DOHH2 (cell line): ENCODE results near the gene FGD6.

Source experiments
- CTCF ChIP-seq: fragments of 200-600 bp; sonication (generic); IDR thresholded peaks from one replicate; pipeline ENCODE4 v1.5.1; 2014; ENCODE audit warnings: antibody characterized with exemption, mild to moderate bottlenecking, low read depth, low read length; ENCODE audit not compliant: poor library complexity, severe bottlenecking
- EZH2phosphoT487 ChIP-seq: fragments of 200-600 bp; sonication (generic); IDR thresholded peaks from 2 replicates; pipeline ENCODE4 v1.6.1; 2017; ENCODE audit warnings: borderline replicate concordance, mild to moderate bottlenecking, antibody characterized with exemption, low read length, moderate library complexity, mixed read lengths

- TF ChIP-seq CTCF (no peak), EZH2phosphoT487 (no peak)
These were observed 17.0 kb downstream of the FGD6 start for GRCh38 chr12:95200128-95200894.
